ENCODE measurements around the gene VIPAS39. TPM values are rescaled to one million over a fixed set of nuclear protein-coding genes. Genes with fewer than 3 reads are reported as not detected.

The VIPAS39 gene
- 10.4 to 15.0 TPM (median 13.1 TPM) in 5 replicates for total RNA-seq (2022; extraction: Qiagen RNA extraction; ENCODE audit: low read depth)

DNA sequence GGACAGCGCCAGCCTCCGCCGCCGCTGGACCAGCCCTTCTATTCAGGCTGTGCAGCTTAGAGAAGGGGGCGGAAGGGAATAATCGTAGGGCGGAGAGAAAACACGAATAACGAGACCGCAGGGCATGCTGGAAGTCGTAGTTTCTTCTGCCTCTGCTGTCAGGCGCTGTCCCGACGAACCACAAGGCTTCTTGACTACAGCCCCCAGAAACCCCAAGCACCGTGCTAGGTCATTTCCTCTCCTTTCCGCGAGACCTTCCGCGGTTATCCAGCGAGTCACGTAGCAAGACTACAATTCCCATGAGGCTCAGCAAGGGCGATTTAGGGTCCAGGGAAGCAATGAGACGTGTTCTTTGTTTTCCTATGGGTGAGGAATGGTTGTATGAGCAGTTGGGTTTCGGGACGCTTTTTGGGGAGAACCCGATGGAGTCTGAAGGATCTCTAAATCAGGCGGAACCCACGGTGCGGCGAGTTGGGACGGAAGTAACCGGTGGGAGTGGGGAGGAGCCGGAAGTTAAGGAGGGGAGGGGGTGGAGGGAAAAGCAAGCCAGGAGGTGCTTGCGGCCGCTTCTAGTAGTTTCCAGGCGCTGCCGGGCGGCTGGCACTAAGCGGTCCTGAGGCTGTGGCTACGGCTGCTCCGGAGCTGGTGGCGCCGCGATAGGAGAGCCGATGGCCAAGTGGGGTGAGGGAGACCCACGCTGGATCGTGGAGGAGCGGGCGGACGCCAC, at the start of gene VIPAS39, which contains the start of gene AHSA1:
Gene VIPAS39, minus strand, starts transcription at position 80 of the 727 bp plus-strand sequence. CDS start 3,499 bp downstream, outside the sequence.
Gene AHSA1, plus strand, starts transcription at position 572 of the 727 bp plus-strand sequence. Its CDS starts 97 bp downstream, at position 669.

DNA sequence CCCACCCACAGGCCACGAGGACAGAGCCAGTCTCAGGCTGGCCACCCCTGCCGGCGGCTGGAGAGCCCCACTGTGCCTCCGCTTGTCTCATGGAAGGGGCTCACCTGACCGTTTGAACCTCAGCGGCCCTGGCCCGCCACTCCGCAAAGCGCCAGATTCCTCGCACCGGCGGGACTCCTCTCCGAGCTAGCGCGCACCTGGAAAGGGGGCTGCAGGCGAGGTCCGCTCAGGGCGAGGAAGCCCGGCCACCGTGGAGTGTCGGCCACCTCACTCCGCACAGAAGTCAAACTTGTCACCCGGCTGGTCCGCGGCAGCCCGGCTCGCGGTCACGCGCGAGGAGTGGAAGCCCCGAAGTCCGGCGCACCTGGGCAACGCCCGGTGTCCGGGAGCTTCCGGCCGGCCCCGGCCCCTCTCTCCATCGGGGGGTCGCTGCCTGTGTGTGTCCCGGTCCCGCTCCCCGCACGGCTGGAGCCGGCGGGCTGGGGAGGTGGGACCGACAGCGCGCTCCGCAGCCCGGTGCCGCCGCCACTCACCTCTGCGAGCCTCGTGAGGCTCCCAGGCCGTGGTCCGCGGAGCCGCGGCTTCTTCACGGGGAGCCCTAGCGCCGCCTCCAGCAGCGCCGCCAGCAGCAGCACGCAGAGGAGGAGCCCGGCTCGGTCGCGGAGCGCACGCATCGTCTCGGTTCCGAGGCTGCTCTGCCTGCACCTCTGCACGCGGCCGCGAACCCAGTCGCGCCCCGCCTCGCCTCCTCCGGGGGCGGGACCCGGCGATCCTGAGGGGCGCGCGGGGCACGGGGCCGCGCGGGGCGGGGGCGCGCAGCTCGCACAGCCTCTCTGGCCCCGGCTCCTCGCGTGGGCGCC, 40.9 kb upstream of the VIPAS39 start, which contains the start of gene ISM2:
Gene ISM2, minus strand, starts transcription at position 697 of the 860 bp plus-strand sequence. Its CDS starts 23 bp downstream, at position 674.

DNA sequence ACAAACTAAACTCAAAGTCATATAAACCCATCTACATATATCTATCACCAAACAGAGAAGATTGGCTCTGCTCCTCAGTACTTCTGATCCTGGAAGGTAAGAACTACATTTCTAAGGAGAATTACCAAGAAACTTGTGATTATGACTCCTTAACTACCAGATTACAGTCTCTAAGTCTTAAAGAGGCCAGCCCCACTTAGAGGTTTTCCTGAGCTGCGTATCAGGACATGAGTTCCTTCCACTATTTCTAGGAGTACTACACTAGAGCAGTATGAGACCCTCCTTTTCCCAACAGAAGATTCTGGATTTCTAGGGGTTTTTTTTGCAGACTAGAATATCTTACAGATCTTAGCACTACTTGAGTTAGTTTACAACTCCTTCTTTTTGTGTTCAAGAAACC, 34.0 kb downstream of the VIPAS39 start, which contains the start of gene NOXRED1:
Gene NOXRED1, minus strand, starts transcription at position 101 of the 400 bp plus-strand sequence. CDS start 634 bp downstream, outside the sequence.

DNA sequence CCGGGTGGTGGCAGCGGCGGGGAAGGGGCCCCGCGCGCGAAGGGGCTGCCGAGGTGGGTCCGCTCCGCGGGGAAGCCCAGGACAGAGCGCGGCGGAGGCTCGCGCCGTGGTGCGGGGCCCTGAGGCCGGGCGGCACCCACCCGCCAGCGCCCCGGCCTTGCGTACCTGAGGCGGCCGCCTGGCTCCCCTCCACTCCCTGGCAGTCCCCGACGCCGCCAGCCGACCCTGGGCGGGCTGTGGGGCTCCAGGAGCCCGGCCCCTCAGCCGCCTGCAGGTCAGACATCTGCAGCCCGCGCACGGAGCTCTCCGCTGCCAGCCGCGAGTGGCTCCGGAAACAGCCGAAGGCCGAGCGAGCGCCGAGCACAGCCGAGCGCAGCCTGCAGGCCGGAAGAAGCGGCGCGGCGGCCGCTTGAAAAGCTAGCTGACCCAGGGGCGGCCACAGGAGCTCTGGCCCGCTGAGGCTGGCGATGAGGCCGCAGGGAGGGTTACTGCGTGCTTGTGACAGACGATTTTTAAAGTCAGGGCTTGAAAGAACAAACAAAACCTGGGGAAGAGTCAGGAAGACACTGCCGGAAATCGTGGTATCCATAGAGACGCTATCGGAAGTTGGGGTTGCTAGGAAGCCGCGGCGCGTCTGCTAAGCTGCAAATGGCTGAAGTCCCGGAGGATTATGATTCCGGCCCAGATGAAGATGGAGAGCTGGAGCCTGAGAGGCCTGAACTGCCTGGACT, 80.5 kb downstream of the VIPAS39 start, which contains the start of the genes SAMD15 and TMED8:
Gene SAMD15, plus strand, starts transcription at position 609 of the 731 bp plus-strand sequence. Its CDS starts 40 bp downstream, at position 649.
Gene TMED8, minus strand, starts transcription at position 324 of the 731 bp plus-strand sequence. Its CDS starts 41 bp downstream, at position 283.

Other genes with a start within 250 kb of the VIPAS39 start
- gene NGB, start 186.4 kb downstream of the VIPAS39 start, total RNA-seq (2022; extraction: Qiagen RNA extraction; ENCODE audit: low read depth), result not detected in 5 replicates
- gene POMT2, start 136.7 kb downstream of the VIPAS39 start, total RNA-seq (2022; extraction: Qiagen RNA extraction; ENCODE audit: low read depth), result 25.4 to 33.3 TPM (median 29.7 TPM) in 5 replicates
- 29.7 to 35.8 TPM (median 33.5 TPM) in 5 replicates for gene GSTZ1, start 136.6 kb downstream of the VIPAS39 start, total RNA-seq (2022; extraction: Qiagen RNA extraction; ENCODE audit: low read depth)
- 4.1 to 8.2 TPM (median 6.9 TPM) in 5 replicates for gene TMED8, start 80.5 kb downstream of the VIPAS39 start, total RNA-seq (2022; extraction: Qiagen RNA extraction; ENCODE audit: low read depth)
- gene SAMD15, start 80.2 kb downstream of the VIPAS39 start, total RNA-seq (2022; extraction: Qiagen RNA extraction; ENCODE audit: low read depth), result 1.5 to 2.0 TPM (median 1.7 TPM) in 5 replicates
- 0.10 TPM in 1 of 5 replicates, not detected in the others for gene NOXRED1, start 34.1 kb downstream of the VIPAS39 start, total RNA-seq (2022; extraction: Qiagen RNA extraction; ENCODE audit: low read depth)
- gene AHSA1, start 492 bp upstream of the VIPAS39 start, total RNA-seq (2022; extraction: Qiagen RNA extraction; ENCODE audit: low read depth), result 213 to 280 TPM (median 245 TPM) in 5 replicates
- 0.21 to 0.39 TPM (median 0.32 TPM) in 5 replicates for gene ISM2, start 41.2 kb upstream of the VIPAS39 start, total RNA-seq (2022; extraction: Qiagen RNA extraction; ENCODE audit: low read depth)
- 29.4 to 35.3 TPM (median 32.6 TPM) in 5 replicates for gene SPTLC2, start 159.0 kb upstream of the VIPAS39 start, total RNA-seq (2022; extraction: Qiagen RNA extraction; ENCODE audit: low read depth)

Data from A549 treated with GW870086 at 1 μM for 4 hours (cell line).